GM18517 (cell line): ENCODE measurements around the gene EVA1B.

Experiments used
- ATAC-seq: cut with Tn5 transposase; IDR thresholded peaks from one replicate; pipeline ENCODE4 v1.9.1; 2021; ENCODE audit warnings: mild to moderate bottlenecking, moderate library complexity; ENCODE audit not compliant: unreplicated experiment

Gene EVA1B

DNA sequence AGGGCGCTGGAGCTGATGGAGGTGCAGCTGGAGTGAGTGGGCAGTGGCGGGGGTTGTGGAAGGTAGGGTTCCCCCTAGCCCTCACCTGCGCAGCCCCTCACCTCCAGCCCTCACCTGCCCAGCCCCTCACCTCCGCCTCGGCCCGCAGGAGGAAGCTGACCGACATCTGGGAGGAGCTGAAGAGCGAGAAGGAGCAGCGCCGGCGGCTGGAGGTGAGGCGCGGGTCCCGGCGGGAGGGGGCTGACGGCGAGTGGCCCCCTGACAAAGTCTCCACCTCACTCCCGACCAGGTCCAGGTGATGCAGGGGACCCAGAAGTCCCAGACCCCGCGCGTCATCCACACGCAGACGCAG, 2.7 kb downstream of the EVA1B start:
- ATAC-seq: no peak

DNA sequence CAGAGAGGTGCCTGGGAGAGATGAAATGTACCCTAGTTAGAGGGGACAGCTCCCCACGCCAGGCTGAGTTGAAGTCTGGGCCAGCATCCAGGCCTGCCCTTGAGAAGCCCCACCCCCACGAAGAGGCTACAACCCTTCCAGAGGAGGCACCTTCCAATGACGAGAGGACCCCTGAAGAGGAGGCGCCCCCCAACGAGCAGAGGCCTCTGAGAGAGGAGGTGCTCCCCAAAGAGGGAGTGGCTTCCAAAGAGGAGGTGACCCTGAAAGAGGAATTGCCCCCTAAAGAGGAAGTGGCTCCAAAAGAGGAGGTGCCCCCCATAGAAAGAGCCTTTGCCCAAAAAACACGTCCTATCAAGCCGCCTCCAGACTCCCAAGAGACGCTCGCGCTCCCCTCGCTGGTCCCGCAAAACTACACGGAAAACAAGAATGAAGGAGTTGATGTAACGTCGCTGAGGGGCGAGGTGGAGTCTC, 3.1 kb downstream of the EVA1B start:
- ATAC-seq: no peak

DNA sequence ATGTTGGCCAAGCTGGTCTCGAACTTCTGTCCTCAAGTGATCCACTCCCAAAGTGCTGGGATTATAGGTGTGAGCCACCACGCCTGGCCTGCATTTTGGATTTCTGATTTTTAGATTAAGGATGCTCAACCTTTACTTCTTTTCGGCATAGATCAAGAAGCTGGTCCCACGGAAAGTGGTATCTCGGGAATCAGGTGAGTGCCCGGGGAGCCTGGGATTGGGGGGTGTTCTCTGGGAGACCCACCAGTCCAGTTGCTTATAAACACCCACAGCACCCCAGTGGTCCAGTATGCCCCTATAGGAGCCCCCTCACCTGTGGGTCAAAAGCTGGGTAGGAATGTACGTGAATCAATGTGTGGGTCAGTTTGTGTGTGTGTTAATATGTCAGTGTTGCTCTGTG, 14.0 kb downstream of the EVA1B start:
- ATAC-seq: no peak

DNA sequence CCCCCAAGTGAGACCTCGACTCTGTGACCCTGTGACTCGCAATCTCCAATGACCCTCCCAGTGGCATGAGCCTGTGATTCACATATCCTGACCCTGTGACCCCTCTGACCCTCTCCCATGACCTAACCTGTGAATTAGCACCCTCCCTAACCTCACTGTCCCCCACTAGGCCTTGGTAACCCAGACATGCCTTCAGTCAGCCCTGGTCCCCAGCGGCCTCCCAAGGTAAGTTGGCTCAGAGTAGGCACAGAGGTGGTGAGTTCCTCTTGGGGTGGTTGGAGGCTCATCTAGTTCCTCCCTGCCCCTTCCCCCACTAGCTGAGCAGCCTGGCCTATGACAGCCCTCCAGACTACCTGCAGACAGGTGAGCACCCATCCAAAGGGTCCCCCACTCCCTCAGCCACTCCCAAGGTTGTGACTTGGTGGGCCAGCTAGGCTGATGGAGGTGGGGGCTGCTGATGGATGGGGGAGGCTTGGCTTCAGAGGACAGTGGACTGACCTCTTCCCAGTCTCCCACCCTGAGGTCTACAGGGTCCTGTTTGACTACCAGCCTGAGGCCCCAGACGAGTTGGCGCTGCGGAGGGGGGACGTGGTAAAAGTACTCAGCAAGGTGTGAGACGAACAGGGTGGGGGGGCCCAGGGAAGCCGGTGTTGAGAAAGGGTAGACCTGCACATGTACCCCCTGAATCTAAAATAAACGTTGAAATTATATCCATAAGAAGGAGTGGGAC, 15.7 kb downstream of the EVA1B start:
- ATAC-seq: no peak

DNA sequence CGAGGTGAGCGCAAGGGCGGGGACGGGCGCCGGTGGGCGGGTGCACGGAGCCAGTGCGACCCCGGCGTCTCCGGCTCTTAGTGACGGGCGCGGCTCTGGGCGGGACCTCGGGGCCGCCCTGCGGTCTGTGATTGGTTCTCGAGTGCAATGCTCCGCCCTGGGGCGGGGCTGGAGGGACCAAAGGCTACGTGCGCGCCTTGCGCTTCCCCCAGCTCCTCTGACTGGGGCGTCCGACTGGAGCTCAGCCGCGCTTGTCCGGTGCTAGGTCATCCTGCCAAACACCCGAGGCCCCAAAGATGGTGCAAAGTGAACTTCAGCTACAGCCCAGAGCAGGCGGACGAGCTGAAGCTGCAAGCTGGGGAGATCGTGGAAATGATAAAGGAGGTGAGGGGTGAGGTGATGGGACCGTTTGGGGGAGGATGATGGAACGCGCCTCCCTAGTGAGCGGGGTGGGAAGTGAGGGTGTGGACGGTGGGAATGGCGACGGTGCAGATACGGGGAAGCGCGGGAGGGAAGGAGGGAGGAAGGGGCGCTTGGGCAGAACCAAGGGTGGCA, 16.5 kb downstream of the EVA1B start:
- ATAC-seq: peak; percentile 92

DNA sequence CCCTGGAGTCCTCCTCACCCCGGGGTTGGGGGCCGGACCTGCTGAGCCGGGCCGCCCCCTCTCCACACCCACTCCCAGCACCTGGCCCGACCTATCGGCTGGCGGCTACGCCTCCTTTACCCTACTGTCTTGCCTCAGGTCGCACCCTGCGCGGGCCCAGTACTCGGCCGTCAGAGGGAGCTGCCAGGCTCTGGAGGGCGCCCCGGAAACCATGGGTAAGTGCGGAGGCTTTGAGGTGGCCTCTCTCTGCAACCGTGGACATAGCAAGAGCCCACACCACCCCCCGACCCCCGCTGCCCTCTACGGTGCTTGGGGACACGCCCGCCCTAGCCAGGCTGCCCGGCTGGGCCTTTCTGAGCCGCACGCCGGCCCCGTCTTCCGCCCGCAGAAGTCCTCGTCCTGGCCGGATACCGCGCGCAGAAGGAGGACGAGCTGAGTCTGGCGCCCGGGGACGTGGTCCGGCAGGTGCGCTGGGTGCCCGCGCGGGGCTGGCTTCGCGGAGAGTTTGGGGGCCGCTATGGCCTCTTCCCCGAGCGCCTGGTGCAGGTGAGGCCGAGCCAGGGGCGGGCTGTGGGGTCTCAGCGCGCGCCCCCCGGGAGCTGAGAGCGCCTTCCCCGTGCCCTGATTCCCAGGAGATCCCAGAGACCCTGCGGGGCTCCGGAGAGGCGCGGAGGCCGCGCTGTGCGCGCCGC, 17.1 kb downstream of the EVA1B start, which contains the start of gene SH3D21:
Gene SH3D21, plus strand, starts transcription at position 159 of the 692 bp plus-strand sequence. Its CDS starts 53 bp downstream, at position 212.
- ATAC-seq: peak; percentile 39

DNA sequence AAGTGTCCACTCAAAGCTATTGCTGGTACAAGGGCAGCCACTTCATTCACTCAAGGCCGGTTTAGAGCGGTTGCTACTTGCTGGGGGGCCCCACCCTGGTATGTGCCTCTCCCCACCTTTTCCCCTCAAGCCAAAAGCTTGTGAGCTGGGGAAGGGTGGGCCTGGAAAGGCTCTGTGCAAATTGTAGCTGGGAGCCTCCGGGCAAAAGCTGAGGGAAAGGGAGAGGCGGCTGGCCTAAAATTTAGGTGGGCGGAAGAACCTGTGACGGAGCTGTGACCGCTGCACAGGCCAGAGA, 17.6 kb downstream of the EVA1B start:
- no peak for ATAC-seq

DNA sequence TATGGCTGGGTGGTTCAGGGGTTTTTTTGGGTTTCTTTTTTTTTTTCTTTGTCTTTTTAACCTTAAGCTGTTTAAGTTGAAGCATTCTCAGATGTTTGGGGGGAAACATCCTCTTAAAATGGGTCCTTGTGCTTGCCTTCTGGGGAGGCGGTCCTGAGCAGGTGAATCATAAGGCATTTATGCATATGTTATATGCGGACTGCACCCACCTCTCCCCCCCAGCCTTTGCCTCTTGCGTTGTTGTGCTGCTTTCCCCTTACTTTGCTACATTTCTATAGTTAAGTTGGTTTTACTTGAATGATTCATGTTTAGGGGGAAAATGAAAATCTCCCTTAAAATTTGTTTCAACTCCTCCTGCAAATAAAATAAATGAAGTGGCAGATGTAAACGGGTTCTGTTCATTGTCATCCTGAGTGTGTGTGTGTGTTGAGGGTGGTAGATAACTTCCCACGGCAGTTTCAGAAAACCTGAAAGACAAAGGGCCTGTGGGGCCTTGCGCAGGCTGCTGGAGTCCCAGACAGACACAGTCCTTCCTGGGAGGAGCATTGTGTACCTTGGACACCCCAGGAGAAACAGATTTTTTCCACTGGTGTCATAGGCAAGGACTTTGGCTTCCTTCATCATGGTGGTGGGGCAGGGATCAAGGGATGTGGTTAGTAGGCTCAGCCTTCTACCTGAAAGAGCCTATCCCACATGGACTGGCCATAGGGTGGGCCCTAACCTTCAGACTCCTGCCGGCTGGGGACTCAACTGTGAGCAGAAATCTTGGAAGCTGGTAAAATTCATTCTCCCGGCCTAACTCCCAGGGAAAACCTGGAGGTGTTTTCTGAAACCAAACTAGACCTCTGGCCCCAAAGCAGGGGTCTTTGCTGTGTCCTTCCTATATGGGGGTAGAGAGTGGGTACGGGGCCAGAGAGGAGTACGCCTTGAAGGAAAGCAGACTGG, 18.2 kb downstream of the EVA1B start:
- no peak for ATAC-seq

DNA sequence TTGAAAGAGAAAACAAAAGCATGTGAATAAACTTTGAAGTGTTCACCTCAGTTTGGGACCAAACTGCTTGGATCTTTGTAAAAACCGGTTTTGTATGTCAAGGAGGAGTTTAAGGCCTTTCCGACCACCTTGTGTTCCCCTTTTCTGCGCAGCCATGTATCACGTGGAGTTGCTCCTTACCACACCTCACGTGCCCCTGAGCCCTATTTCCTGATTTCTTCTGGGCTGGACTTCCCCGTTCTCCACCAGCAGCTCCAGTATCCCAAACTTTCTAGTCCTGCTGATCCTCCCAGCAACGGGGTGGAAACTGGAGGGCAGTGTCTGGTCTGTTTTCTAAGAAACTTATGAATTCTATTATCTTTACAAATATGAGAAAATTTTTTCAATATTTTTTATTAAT, 18.9 kb downstream of the EVA1B start:
- ATAC-seq: no peak

DNA sequence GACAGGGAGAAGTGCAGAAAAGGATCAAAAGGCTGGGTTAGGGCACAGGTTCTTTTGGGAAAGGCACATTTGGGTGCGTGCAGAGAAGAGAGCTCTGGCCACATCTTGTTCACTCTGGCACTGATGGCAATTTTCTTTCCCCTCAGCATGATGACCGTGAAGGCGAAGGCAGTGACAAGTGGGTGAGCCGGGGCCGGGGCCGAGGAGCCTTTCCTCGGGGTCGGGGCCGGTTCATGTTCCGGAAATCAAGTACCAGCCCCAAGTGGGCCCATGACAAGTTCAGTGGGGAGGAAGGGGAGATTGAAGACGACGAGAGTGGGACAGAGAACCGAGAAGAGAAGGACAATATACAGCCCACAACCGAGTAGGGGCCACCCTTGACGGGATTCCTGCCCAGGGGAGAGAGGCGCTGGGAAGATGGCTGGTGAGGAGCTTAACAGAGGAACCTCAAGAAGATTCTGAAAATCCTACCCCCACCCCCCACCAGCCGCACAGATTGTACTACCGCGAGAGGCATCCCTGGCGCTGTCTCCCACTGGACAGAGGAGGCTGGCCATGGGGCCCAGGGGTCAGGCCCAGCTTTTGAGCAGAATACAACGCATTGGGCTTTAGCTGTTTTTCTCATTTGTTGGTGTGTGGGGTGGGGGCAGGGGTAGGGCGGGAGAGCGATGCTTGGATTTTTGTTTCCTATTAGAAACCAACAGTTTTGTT, 19.6 kb downstream of the EVA1B start:
- no peak for ATAC-seq

DNA sequence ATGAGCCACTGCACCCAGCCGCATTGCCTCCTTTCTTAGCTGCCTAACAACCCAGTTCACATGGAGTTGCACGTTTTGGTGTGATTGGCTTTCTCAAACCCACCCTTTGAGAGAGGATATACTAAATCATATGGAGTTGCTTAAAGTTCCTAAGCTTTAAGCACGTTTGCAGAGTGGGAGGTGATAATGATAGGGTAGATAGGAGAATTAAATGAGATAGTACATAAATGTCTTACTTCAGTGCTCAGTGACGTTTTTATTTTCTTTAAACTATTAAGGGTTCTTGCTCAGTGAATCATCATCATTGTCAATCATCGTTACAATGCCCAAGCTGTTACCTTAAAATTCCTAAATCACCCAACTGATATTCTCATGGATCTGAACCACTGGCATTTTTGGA, 20.2 kb downstream of the EVA1B start:
- ATAC-seq: no peak

DNA sequence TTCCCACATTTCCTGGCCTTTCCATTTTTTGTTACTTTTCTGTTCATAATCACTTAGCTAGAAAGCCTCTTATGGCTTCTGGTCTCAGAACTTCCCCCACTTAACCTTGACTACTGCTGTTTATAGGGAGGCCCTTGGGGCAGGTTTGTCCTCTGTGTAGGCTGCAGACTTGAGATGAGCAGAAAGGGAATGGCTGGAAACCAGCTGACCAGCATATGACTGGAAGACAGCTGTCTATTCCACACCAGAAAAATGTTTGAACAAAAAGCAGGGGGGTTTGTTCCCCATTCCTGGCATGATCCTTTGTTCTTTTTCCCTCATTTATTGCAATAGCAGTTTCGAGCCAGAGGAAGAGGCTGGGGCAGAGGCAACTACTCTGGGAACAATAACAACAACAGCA, 22.2 kb downstream of the EVA1B start:
- ATAC-seq: no peak

DNA sequence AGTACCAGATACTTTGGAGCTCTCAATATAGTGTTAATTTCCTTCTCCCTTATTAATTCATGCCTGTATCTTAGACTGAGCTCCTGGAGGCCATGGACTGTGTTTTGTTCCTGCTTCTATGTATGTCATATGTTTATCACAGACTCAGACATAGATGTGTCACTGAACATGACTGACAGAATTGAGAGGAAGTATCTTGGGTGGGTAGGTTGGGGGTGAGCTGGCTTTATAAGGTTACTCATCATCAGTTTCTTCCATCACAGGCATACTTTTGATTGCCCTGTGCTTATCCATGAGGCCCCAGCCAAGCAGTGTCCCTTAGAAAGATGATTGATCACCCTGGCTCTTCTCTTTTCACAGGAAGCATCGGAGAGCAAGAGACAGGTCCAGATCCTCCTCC, 22.9 kb downstream of the EVA1B start:
- no peak for ATAC-seq

DNA sequence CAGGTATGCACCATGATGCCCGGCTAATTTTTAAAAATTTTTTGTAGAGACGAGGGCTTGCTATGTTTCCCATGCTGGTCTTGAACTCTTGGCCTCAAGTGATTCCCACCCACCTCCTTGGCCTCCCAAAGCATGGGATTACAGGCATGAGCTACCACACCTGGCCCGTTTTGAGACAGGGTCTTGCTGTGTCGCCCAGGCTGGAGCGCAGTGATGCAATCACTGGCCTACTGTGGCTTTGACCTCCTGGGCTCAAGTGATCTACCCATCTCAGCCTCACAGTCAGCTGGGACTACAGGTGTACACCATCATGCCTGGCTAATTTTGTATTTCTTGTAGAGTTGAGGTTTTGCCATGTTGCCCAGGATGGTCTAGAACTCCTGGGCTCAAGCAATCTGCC, 24.8 kb downstream of the EVA1B start:
- no peak for ATAC-seq

DNA sequence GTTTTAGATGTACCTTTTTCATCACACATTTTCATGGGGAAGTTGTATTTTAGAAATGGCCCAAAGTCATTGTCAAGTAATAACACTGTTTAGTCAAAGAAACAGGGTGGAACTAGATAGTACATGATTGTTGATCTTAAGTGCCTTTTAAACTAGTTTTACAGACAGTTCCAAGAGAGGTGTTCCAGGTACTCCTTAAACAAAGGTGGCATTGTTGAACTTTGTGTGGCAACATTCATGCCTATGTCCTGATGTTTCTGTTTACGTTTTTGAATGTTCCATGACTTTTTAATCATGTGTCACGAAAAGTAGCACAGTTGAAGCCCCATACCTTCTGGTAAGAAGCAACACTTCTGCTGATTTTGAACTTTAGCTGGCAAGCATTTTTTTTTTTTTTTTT, 26.4 kb downstream of the EVA1B start:
- no peak for ATAC-seq

DNA sequence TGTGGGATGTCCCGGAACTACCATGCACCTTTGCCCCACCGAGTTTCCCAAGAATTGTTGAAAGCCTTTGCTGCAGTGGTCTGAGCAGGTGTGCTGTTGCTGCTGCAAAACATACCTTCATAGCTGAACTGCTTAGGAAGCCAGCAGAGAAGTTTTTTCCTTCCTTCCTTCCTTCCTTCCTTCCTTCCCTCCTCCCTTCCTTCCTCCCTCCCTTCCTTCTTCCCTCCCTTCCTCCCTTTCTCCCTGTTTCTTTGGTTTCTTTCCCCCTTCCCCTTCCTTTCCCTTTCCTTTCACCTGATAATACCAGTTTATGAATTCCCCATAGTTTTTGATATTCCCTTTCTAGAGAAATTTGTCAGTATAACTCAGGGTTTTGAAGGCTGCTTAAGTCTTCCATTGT, 28.1 kb downstream of the EVA1B start:
- ATAC-seq: no peak

DNA sequence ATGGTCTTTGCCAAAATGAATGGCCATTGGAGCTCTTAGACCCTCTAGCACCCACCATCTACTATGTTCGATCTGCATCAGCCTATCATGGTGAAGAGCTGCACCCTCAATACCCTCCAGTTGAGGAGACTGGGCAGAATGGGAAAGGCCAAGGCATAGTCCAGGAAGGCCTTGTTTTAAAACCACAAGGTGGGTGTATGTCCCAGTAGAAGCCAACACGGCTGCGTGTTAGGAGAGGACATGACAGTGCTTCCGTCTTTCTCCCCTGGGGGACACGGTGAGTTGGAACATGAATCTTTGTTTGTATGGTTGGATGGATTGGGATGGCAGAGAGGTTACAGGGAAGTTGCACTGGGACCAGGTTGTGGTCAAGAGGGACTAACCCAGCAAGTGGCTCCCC, 35.9 kb downstream of the EVA1B start:
- no peak for ATAC-seq

DNA sequence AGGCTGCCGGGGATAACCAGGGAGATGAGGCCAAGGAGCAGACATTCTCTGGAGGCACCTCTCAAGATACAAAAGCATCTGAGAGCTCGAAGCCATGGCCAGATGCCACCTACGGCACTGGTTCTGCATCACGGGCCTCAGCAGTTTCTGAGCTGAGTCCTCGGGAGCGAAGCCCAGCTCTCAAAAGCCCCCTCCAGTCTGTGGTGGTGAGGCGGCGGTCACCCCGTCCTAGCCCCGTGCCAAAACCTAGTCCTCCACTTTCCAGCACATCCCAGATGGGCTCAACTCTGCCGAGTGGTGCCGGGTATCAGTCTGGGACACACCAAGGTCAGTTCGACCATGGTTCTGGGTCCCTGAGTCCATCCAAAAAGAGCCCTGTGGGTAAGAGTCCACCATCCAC, 36.6 kb downstream of the EVA1B start:
- no peak for ATAC-seq

DNA sequence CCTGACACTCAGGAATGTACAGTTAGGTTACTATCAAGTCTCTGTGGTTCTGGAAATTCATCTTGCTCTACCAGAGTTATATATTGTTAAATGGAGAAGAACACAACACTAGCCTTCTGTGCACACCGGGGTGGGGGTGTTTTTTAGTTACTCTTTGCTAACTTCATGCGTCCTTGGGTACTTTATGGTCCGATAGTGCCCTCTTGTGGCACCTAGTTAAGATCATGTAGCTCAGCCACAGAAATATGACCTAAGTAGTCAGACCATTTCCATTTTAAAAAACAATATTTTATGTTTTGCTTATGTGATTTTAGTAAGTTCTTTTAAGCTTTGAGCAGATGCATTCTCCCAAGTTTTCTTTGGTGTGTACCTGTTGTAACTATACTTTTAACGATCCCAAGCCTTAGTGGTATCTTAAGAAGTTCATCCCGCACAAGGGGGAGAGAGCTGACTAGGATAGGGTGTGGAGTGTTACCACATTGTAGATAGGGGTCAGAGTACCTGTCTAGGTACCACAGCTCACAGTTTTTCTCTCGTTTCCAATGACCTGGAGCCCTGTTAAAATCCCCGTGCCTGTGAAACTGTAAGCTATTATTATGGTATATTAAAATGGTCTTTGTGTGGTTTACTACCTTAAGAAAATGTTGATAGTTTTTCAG, 37.9 kb downstream of the EVA1B start:
- ATAC-seq: no peak

DNA sequence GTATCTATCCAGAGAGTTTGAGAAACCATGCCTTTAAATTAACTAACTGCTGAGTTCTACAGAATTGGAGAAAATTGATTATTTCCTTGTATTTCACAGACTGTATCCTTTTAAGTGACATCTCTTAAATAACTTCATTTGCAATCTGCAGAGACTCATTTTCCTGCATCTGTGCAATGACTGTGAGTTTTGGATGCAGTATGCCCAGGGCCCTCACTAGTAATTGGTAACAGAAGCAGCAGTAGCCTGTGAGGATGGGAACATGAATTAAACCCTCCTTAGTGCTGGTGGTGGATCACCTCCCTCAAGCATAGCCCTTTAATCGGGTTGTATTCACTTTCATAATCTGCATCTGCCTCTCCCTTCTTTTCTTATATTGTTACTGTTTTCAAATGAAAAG, 38.9 kb downstream of the EVA1B start:
- no peak for ATAC-seq
